Measurements from ENCODE around the gene LRP5.
"Not testable (repeated sequence)": the region's sequence is repeated elsewhere in the genome, so short reads cannot be mapped to it uniquely, and the experiment has no call there.

The LRP5 gene

DNA sequence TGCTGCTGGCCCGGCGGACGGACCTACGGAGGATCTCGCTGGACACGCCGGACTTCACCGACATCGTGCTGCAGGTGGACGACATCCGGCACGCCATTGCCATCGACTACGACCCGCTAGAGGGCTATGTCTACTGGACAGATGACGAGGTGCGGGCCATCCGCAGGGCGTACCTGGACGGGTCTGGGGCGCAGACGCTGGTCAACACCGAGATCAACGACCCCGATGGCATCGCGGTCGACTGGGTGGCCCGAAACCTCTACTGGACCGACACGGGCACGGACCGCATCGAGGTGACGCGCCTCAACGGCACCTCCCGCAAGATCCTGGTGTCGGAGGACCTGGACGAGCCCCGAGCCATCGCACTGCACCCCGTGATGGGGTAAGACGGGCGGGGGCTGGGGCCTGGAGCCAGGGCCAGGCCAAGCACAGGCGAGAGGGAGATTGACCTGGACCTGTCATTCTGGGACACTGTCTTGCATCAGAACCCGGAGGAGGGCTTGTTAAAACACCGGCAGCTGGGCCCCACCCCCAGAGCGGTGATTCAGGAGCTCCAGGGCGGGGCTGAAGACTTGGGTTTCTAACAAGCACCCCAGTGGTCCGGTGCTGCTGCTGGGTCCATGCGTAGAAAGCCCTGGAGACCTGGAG, 74.1 kb downstream of the LRP5 start:
- no peak for DNase-seq (ENCODE audit: low read depth in 2 of 3, low spot score in 2 of 3)

- no peak for DNase-seq (ENCODE audit: low read depth in 2 of 3, low spot score in 2 of 3)
These were observed 75.4 kb downstream of the LRP5 start for GRCh38 chr11:68387840-68388239.

GRCh38 chr11:68388595-68389198, 76.3 kb downstream of the LRP5 start:
- DNase-seq (ENCODE audit: low read depth in 2 of 3, low spot score in 2 of 3), result no peak

DNA sequence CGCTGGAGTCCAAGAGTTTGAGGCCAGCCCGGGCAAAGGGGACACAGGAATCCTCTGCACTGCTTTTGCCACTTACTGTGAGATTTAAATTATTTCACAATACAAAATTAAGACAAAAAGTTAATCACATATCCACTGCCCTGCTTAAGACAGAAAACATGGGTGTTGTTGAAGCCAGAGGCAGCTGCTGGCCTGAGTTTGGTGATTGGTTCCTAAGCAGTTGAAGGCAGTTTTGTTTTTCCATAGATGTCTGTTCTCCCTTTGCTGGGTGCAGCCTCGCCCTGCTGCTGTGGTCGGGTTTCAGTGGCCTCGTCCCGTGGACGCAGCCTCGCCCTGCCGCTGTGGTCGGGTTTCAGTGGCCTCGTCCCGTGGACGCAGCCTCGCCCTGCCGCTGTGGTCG, 77.9 kb downstream of the LRP5 start:
- no peak for DNase-seq (ENCODE audit: low read depth in 2 of 3, low spot score in 2 of 3)

- DNase-seq (ENCODE audit: low read depth in 2 of 3, low spot score in 2 of 3), result no peak
These were observed 80.4 kb downstream of the LRP5 start for GRCh38 chr11:68392822-68393221.

- DNase-seq (ENCODE audit: low read depth in 2 of 3, low spot score in 2 of 3), result no peak
These were observed 84.1 kb downstream of the LRP5 start for GRCh38 chr11:68396516-68396915.

DNA sequence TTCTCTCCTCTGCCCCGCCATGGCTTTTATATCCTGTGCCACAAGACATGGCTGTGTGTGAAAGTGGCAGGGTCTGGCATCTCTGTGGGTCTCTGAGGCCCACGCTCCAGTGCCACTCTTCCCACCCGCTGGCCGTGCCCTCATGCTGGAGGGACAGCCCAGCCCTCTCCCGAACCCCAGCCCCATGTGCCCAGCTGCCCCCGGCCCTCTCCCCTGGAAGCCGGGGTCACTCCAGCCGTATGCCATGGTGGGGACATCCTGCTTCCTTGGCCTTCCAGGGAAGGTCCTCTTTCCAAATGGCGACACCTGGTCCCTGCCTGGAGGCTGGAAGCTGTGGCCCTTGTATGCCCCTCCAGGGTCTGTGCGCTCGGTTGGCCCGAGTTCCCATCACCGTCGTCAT, 84.9 kb downstream of the LRP5 start:
- no peak for DNase-seq (ENCODE audit: low read depth in 2 of 3, low spot score in 2 of 3)

DNA sequence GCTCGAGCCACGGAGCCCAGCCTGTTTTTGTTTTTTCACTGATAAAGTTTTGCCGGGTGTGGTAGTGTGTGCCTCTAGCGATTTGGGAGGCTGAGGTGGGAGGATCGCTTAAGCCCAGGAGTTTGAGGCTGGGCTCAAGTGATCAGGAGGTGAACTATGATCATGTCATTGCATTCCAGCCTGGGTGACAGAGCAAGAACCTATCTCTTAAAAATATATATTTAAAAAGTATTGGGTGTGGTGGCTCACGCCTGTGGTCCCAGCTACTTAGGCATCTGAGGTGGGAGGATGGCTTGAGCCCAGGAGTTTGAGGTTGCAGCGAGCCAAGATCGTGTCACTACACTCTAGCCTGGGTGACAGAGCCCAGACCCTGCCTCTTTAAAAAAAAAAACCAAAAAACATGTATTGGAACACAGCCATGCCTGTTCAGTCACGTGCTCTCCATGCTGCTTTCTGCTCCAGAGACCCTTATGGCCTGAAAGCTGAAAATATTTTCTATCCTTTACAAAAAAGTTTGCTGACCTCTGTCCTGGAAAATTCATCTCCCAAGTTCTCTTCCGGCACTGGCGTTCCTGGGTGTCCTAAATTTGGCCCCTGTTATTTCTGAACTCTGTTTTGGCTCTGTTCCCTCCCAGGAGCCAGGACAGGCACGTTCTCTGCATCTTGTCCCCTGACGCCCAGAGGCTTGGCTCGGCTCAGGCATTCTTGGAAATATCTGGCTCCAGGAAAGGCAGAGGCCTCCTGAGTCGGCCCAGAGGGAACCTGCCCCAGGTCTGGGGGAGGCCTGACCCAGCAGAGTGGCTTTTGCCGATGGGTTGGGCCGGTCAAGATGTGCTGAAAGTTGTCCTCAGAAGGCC, 86.8 kb downstream of the LRP5 start:
- DNase-seq (ENCODE audit: low read depth in 2 of 3, low spot score in 2 of 3), result no peak

- DNase-seq (ENCODE audit: low read depth in 2 of 3, low spot score in 2 of 3), result no peak
These were observed 87.5 kb downstream of the LRP5 start for GRCh38 chr11:68399916-68400315.

DNA sequence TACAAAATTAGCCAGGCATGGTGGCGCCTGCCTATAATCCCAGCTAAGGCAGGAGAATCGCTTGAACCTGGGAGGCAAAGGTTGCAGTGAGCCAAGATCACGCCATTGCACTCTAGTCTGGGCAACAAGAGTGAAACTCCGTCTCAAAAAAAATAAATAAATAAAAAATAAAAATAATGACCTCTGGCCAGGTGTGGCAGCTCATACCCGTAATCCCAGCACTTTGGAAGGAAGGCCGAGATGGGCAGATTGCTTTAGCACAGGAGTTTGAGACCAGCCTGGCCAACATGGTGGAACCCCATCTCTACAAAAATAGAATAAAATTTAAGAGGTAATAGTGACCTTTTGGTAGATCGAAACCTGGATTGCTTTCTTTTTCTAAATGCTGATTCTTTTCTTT, 88.2 kb downstream of the LRP5 start:
- DNase-seq (ENCODE audit: low read depth in 2 of 3, low spot score in 2 of 3), result not testable (repeated sequence)

- no peak for DNase-seq (ENCODE audit: low read depth in 2 of 3, low spot score in 2 of 3)
These were observed 89.5 kb downstream of the LRP5 start for GRCh38 chr11:68401856-68402255.

DNA sequence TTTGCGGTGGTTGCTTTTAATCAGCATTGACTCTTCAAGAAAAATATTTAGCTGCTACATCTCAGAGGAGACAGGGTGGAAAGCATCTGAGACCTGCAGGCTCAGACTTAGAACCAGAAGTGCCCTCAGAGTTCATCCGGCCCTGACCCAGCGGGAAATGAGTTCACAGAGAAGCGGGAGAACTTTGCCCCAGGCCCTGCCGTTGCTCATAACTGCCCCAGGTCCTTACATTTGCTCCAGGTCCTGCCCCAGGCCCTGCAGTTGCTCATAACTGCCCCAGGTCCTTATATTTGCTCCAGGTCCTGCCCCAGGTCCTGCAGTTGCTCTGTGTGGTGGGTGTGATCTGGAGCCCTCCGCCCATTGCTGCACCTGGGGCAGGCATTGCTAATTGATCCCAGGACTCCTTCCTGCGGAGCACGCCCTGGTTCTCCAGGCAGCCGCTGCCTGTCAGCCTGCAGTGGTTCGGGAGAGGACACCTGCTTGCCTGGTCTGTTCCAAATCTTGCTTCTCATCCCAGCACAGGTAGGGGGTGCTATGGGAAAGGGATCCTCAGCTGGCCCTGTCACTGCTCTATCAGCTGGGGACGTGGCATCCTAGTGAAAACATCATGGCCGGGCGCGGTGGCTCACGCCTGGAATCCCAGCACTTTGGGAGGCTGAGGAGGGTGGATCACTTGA, 90.1 kb downstream of the LRP5 start:
- DNase-seq (ENCODE audit: low read depth in 2 of 3, low spot score in 2 of 3), result no peak

DNA sequence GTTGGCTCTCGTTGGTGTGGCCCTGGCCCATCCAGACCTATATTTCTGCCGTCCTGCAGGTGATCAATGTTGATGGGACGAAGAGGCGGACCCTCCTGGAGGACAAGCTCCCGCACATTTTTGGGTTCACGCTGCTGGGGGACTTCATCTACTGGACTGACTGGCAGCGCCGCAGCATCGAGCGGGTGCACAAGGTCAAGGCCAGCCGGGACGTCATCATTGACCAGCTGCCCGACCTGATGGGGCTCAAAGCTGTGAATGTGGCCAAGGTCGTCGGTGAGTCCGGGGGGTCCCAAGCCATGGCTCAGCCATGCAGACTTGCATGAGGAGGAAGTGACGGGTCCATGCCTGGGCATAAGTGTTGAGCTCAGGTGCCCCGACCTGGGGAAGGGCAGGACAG, 91.0 kb downstream of the LRP5 start:
- no peak for DNase-seq (ENCODE audit: low read depth in 2 of 3, low spot score in 2 of 3)

DNA sequence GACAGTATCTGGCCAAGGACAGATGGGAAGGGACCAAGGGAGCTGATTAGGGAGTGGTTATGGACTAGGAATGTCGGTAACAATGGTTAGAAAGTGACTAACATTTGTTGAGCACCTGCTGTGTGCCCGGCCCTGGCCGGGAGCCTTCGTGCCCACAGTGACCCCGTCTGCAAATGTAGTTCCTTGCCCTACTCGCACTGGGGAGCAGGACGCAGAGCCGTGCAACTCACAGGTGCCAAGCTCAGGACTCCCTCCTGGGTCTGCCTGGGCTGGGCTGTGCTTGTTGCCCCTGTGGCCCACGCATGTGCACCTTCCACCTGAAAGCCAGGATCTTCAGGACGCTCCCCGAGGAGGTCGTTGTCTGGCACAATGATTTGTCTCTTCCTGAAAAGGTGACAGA, 91.4 kb downstream of the LRP5 start:
- DNase-seq (ENCODE audit: low read depth in 2 of 3, low spot score in 2 of 3), result no peak

DNA sequence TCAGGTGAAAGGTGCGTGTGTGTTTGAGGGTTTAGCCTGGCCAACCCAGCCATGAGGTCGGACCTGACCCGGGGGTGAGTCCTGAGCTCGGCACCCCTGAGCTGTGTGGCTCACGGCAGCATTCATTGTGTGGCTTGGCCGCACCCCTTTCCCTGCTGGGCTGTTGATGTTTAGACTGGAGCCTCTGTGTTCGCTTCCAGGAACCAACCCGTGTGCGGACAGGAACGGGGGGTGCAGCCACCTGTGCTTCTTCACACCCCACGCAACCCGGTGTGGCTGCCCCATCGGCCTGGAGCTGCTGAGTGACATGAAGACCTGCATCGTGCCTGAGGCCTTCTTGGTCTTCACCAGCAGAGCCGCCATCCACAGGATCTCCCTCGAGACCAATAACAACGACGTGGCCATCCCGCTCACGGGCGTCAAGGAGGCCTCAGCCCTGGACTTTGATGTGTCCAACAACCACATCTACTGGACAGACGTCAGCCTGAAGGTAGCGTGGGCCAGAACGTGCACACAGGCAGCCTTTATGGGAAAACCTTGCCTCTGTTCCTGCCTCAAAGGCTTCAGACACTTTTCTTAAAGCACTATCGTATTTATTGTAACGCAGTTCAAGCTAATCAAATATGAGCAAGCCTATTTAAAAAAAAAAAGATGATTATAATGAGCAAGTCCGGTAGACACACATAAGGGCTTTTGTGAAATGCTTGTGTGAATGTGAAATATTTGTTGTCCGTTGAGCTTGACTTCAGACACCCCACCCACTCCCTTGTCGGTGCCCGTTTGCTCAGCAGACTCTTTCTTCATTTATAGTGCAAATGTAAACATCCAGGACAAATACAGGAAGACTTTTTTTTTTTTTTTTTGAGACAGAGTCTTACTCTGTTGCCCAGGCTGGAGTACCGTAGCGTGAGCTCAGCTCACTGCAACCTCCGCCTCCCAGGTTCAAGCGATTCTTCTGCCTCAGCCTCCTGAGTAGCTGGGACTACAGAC, 94.2 kb downstream of the LRP5 start:
- no peak for DNase-seq (ENCODE audit: low read depth in 2 of 3, low spot score in 2 of 3)

GRCh38 chr11:68408512-68408911, 96.1 kb downstream of the LRP5 start:
- DNase-seq (ENCODE audit: low read depth in 2 of 3, low spot score in 2 of 3), result no peak

DNA sequence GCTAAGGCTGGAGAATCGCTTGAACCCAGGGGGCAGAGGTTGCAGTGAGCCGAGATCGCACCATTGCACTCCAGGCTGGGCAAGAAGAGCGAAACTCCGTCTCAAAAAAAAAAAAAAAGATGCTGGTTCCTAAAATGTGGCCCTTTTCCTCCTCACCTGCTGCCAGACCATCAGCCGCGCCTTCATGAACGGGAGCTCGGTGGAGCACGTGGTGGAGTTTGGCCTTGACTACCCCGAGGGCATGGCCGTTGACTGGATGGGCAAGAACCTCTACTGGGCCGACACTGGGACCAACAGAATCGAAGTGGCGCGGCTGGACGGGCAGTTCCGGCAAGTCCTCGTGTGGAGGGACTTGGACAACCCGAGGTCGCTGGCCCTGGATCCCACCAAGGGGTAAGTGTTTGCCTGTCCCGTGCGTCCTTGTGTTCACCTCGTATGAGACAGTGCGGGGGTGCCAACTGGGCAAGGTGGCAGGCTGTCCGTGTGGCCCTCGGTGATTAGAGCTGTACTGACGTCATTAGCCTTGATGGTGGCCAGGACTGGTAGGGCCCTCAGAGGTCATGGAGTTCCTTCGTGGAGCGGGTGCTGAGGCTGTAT, 97.5 kb downstream of the LRP5 start:
- no peak for DNase-seq (ENCODE audit: low read depth in 2 of 3, low spot score in 2 of 3)

GRCh38 chr11:68411501-68411991, 99.2 kb downstream of the LRP5 start:
- no peak for DNase-seq (ENCODE audit: low read depth in 2 of 3, low spot score in 2 of 3)

DNA sequence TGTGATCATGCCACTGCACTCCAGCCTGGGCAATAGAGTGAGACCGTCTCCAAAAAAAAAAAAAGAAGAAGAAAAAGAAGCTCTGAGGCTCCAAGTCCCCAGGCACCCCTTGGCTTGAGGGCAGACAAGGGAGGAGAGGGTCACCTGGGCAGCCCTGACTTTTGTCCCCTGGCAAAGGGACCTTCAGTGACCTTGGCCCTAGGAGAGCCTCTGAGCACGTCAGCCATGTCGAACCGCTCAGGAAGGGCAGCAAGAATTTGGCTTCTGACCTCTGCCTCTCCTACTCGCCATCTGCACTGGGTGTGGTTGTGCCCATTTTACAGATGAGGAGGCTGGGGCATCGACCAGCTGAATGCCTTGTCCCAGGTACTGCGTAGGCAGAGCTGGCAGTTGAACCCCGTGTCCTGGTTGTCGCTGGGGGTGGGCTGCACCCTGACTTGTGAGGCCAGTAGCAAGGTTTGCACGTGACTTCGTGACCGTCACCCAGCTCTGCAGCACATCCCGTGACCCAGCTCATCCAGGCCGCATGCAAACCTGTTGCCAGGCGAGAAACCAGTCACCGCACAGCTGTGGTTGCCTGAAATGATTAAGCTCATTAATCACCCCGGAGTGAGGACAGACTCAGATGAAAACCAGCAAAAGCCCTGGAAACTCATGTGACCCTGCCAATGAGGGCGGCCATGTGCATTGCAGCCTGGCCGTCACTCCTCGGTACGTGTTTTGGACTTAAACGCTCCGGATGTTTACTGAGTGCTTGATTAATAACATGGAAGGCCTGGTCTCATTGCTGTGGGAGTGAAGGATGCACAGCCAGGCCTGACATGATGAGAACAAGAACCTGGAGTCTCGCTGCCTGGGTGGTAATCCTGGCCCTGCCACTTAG, 100.4 kb downstream of the LRP5 start:
- DNase-seq (ENCODE audit: low read depth in 2 of 3, low spot score in 2 of 3), result peak in 2 of 3 experiments; percentile 6 to 17

Measured in activated CD8-positive, alpha-beta memory T cell treated with anti-CD3 and anti-CD28 coated beads for 48 hours (primary cell).